Mesodermal cell (in vitro differentiated cells): ENCODE data around the gene PLCB3.

Experiments used
- H3K27ac ChIP-seq: 2 replicates; pipeline ENCODE4 v1.7.0; 2013; ENCODE audit warnings: mild to moderate bottlenecking, low read depth, low read length, moderate library complexity; ENCODE audit not compliant: severe bottlenecking
- H3K36me3 ChIP-seq: 2 replicates; pipeline ENCODE4 v1.7.1; 2013; ENCODE audit warnings: mild to moderate bottlenecking, low read length, moderate library complexity; ENCODE audit not compliant: control insufficient read depth, insufficient read depth
- H3K4me1 ChIP-seq: one replicate; pipeline ENCODE4 v1.7.1; 2013; ENCODE audit warnings: mild to moderate bottlenecking, low read length; ENCODE audit not compliant: insufficient read depth, control insufficient read depth, poor library complexity, severe bottlenecking
- H3K4me3 ChIP-seq: 2 replicates; pipeline ENCODE4 v1.7.0; 2013; ENCODE audit warnings: low read length, control low read depth, mild to moderate bottlenecking; ENCODE audit not compliant: insufficient read depth, poor library complexity, severe bottlenecking; ENCODE audit errors: extremely low read depth
- H3K9me3 ChIP-seq: 2 replicates; pipeline ENCODE4 v1.7.1; 2013; ENCODE audit warnings: mild to moderate bottlenecking, low read length, moderate library complexity; ENCODE audit not compliant: control insufficient read depth
- WGBS, 2 experiments: methylation state at CpG; one replicate each; pipeline ENCODE4 v1.1.5; 2013; ENCODE audit warnings: missing lambda C conversion rate in 2 of 2; ENCODE audit not compliant: insufficient coverage in 2 of 2; 5-methylcytosine and 5-hydroxymethylcytosine counted together

Gene PLCB3

DNA sequence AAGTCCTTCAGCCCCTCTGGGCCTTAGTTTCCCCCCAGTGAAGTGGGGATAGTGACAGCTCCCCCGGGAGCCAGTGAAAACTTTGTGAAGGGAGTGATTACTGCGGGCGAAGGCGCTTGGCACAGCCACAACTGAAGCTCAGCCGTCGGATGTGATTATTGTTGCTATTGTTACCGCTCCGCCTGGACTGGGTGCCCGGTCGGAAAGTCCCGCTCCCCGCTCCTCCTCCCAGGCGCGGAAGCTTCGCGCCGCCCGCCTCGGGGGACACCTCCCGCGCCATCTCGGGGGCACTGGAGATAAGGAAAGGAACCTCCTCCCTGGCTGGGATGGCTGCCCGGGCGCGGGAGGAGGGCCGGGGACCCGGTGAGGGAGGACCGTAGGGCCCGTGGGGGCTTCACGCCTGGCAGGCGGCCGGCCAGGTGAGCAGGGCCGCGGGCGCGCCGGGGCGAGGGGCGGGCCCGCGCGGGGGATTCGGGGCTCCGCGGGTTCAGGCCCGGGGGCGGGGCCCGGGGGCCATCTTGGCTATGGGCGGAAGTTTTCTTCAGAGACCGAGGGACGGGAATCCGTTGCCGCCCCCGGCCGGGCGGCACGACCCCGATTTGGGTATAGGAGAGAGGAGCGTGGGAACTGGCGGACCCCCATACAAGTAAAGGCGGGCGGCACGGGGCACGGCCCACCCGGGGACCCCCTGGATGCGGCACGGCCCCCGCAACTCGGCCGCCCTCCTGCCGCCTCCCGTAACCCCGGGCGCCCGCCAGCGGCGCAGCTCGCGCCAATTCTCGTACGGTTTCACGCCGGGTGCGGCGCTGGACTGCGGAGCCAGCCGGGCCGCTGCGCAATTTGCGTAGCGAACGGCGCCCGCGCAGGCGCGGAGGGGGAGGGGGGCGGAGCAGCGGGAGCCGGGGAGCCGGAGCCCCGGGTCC lies 33.9 kb downstream of the PLCB3 start, which contains the start of gene GPR137:
Gene GPR137 (plus strand): TSS at position 887 of the 923 bp plus-strand sequence. CDS start 677 bp downstream, outside the sequence.
- H3K9me3 ChIP-seq, result no peaks in the 10 kb centered on the region
- peaks cover 11% of the 10 kb centered on the region for H3K36me3 ChIP-seq
- H3K4me1 ChIP-seq, result peaks cover 8% of the 10 kb centered on the region
- peak within 1 kb of the TSS; percentile 88 for H3K27ac ChIP-seq
- 1 to 2% methylated on average over 48 to 64 of the region's 102 CpGs for WGBS, 2 experiments
- peak within 1 kb of the TSS; percentile 66 for H3K4me3 ChIP-seq

DNA sequence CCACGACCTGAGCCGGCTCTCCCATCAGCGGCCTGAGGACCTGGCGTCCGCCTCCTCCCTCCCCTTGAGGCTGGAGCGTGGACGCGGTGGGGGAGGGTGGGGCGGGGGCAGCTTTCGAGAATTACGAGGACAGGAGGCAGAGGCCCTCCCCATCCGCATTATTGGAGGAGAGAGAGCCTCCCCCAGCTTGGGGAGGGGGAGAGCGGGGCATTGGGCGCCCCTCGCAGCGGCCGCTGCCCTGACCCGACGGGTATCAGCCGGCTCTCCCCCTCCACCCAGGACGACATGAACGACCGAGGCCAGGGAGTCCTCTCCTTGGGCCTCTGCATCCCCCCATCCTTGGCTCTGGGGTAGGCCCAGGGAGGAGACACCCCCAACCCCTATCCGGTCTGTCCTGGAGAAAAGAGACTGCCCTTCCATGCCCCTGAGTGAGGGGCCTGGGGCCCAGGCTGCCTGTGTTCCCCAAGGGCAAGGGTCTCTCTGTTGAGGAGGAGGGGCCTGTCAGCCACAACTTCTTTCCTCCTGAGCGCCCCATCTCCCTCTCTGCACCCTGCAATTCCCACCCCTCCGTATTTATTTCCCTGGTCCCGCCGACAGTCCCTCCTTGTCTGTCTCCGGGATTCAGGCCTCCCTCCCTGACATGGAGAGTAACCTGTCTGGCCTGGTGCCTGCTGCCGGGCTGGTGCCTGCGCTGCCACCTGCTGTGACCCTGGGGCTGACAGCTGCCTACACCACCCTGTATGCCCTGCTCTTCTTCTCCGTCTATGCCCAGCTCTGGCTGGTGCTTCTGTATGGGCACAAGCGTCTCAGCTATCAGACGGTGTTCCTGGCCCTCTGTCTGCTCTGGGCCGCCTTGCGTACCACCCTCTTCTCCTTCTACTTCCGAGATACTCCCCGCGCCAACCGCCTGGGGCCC lies 34.8 kb downstream of the PLCB3 start:
- peaks cover 8% of the 10 kb centered on the region for H3K4me1 ChIP-seq
- 55 to 81% methylated on average over 16 of the region's 40 CpGs for WGBS, 2 experiments
- H3K4me3 ChIP-seq, result peak overlapping the region; percentile 66
- no peak overlapping the region for H3K27ac ChIP-seq
- no peaks in the 10 kb centered on the region for H3K9me3 ChIP-seq
- H3K36me3 ChIP-seq, result peaks cover 11% of the 10 kb centered on the region

- no peak overlapping the region for H3K4me3 ChIP-seq
- 88 to 93% methylated on average over 8 to 9 of the region's 9 CpGs for WGBS, 2 experiments
These were observed 35.5 kb downstream of the PLCB3 start for GRCh38 chr11:64286801-64287159.

GRCh38 chr11:64287676-64288352 lies 36.5 kb downstream of the PLCB3 start:
- Histone ChIP-seq H3K36me3 (peaks cover 4% of the 10 kb centered on the region), H3K9me3 (no peaks in the 10 kb centered on the region), H3K27ac (no peak overlapping the region), H3K4me1 (peaks cover 8% of the 10 kb centered on the region), H3K4me3 (no peak overlapping the region)
- 94 to 95% methylated on average over 30 to 33 of the region's 33 CpGs for WGBS, 2 experiments

More at GRCh38 chr11:64286801-64287159, 35.5 kb downstream of the PLCB3 start:
- Histone ChIP-seq H3K4me1 (peaks cover 8% of the 10 kb centered on the region), H3K36me3 (peaks cover 11% of the 10 kb centered on the region), H3K9me3 (no peaks in the 10 kb centered on the region), H3K27ac (no peak overlapping the region)

DNA sequence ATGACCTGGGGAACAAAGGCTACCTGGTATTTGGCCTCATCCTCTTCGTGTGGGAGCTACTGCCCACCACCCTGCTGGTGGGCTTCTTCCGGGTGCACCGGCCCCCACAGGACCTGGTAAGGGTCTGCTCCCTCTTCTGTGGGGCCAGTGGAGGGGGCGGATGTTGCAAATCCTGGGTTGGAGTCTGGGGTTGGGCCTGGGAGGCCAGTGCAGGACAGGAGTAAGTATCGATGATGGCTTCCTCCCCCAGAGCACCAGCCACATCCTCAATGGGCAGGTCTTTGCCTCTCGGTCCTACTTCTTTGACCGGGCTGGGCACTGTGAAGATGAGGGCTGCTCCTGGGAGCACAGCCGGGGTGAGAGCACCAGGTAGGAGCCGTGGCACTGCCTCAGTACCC lies 37.0 kb downstream of the PLCB3 start:
- Histone ChIP-seq H3K36me3 (no peaks in the 10 kb centered on the region), H3K27ac (no peak overlapping the region), H3K9me3 (no peaks in the 10 kb centered on the region), H3K4me3 (no peak overlapping the region), H3K4me1 (peaks cover 8% of the 10 kb centered on the region)
- WGBS, 2 experiments, result 93 to 94% methylated on average over 7 to 8 of the region's 9 CpGs

DNA sequence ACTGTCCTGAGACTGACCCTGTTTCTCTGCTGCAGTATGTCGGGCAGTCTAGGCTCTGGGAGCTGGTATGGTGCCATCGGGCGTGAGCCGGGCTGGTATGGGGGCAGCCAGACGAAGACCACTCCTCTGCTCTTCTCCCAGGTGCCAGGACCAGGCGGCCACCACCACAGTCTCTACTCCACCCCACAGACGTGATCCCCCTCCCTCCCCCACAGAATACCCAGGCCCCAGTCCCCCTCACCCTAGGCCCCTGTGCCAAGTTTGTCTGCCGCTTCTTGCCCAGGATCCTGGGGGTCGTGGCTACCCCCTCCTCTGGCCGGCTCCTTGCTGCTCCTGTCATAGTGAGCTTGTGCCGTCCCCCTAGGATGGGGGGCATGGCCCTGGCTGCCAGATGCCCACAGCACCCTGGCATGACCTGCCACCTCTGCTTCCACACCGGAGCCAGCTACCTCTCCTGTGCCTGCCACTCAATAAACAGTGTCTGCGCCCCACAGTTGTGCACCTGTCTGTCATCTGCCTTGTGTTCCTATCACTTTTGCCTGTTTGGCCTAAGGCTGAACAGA lies 37.8 kb downstream of the PLCB3 start:
- 91 to 95% methylated on average over 7 to 11 of the region's 13 CpGs for WGBS, 2 experiments
- peaks cover under 1% of the 10 kb centered on the region for H3K4me1 ChIP-seq
- H3K9me3 ChIP-seq, result no peaks in the 10 kb centered on the region
- H3K4me3 ChIP-seq, result no peak overlapping the region
- H3K36me3 ChIP-seq, result no peaks in the 10 kb centered on the region
- H3K27ac ChIP-seq, result no peak overlapping the region

GRCh38 chr11:64290352-64291261 lies 39.3 kb downstream of the PLCB3 start:
- no peaks in the 10 kb centered on the region for H3K4me1 ChIP-seq
- no peaks in the 10 kb centered on the region for H3K36me3 ChIP-seq
- WGBS, 2 experiments, result 52 to 67% methylated on average over 8 of the region's 10 CpGs
- no peaks in the 10 kb centered on the region for H3K9me3 ChIP-seq
- H3K27ac ChIP-seq, result no peak overlapping the region
- H3K4me3 ChIP-seq, result no peak overlapping the region

DNA sequence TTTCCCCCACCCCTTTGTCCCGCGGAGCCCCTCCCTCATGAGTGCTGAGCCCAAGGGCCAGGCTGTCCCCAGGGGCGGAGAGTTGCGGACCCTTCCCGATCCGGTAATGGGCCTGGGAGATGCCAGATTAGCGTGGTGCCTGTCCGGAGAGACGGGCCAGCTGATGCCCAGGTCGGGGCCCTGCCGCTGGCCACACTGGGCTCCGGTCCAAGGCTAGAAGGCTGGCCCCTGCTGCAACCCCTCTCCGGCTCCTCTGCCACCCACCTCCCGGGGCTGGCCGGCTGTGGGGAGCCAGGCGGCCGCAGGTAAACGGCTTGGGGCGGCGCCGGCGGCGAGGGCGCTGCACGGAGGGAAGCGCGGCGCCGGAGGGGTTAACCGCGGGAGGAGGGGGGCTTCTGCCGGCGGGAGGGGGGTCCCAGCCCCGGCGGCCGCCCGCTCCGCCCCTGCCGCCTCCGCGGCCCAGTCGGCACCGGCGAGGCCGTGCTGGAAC lies 40.0 kb downstream of the PLCB3 start, which contains the start of gene KCNK4:
Gene KCNK4 (plus strand): TSS at position 41 of the 490 bp plus-strand sequence. CDS start 1,717 bp downstream, outside the sequence.
- Histone ChIP-seq H3K9me3 (no peaks in the 10 kb centered on the region), H3K36me3 (no peaks in the 10 kb centered on the region), H3K4me1 (no peaks in the 10 kb centered on the region), H3K4me3 (peak within 1 kb of the TSS; percentile 11), H3K27ac (no peak within 1 kb of the TSS)
- 2% methylated on average over 27 to 35 of the region's 45 CpGs for WGBS, 2 experiments

GRCh38 chr11:64291752-64292459 lies 40.6 kb downstream of the PLCB3 start:
- Histone ChIP-seq H3K4me1 (no peaks in the 10 kb centered on the region), H3K4me3 (peak overlapping the region; percentile 11), H3K27ac (no peak overlapping the region), H3K36me3 (no peaks in the 10 kb centered on the region), H3K9me3 (no peaks in the 10 kb centered on the region)
- 1 to 2% methylated on average over 87 to 91 of the region's 96 CpGs for WGBS, 2 experiments
